Measurements from ENCODE around the gene PPARG. TPM values are rescaled to one million over a fixed set of nuclear protein-coding genes. Genes with fewer than 3 reads are reported as not detected.
A peak's percentile ranks its signal among the peaks of the same experiment; 100 is the strongest.

PPARG gene
- total RNA-seq, 1 experiment from 2014 or later = 7.1 TPM

DNA sequence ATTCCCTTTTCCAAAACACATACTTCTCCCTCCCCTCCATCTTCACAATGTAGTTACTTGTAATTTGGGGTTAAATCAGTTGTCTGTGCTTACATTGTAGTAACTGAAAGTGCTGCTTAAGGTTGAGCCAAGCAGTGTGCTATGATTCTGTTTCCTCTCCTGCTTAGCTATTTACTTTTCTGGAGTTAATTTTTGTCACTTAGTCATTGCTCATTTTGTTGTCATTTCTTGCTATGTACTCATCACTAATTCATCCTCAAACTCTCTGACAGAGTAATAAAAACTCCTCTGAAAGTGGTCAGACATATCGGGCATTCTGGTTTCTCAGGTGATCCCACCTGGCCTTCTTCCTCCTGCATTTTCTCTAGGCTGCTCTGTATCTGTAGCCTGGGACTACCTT, 80.7 kb downstream of the PPARG start:
- no peaks in the 10 kb centered on the region for H3K4me1 Mint-ChIP-seq (ENCODE audit: insufficient read depth, unreplicated experiment)
- no TSS peak for BruUV-seq (replicated peaks)
- no peaks in the 10 kb centered on the region for H3K27me3 Mint-ChIP-seq (ENCODE audit: insufficient read depth, unreplicated experiment)
- no peaks in the 10 kb centered on the region for H3K9me3 Mint-ChIP-seq (ENCODE audit: unreplicated experiment)
- TF ChIP-seq, protein P1, sequence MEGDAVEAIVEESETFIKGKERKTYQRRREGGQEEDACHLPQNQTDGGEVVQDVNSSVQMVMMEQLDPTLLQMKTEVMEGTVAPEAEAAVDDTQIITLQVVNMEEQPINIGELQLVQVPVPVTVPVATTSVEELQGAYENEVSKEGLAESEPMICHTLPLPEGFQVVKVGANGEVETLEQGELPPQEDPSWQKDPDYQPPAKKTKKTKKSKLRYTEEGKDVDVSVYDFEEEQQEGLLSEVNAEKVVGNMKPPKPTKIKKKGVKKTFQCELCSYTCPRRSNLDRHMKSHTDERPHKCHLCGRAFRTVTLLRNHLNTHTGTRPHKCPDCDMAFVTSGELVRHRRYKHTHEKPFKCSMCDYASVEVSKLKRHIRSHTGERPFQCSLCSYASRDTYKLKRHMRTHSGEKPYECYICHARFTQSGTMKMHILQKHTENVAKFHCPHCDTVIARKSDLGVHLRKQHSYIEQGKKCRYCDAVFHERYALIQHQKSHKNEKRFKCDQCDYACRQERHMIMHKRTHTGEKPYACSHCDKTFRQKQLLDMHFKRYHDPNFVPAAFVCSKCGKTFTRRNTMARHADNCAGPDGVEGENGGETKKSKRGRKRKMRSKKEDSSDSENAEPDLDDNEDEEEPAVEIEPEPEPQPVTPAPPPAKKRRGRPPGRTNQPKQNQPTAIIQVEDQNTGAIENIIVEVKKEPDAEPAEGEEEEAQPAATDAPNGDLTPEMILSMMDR (IDR thresholded peaks at IDR 0.05; ENCODE audit: unreplicated experiment) = no peak
- H3K27ac Mint-ChIP-seq (ENCODE audit: low read depth, unreplicated experiment) = no peak overlapping the region
- CTCF ChIA-PET = no interaction called here
- POLR2A ChIA-PET = interaction anchor here (1.3 kb wide), 1 partner anchor 11 kb away, joined by 3 read pairs; no protein-coding TSS in a partner anchor
- DNase-seq (ENCODE audit: unreplicated experiment) = no peak
- no peaks in the 10 kb centered on the region for H3K36me3 Mint-ChIP-seq (ENCODE audit: insufficient read depth, unreplicated experiment)
- H3K4me3 Mint-ChIP-seq (ENCODE audit: unreplicated experiment) = no peak overlapping the region
- intact Hi-C loops (cut with micrococcal nuclease) = no loop called here

DNA sequence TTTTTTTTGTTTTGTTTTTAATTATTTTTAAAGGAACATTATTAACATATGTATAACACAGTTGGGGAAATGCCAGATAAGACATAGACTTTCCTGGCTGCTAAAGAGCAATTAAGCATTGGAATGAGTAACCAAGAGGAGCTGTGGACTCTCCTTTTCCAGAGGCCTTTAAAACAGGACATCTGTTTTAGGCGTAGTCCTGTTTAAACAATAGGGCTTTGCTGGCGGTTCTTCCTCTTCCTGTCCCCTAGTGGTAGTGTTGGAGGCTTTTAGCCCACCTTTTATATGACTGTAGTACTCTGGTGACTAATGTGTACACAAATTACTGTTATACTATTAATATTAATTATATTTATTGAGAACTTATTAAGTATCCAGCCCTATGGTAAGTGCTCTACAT, 81.9 kb downstream of the PPARG start:
- BruUV-seq (replicated peaks) = no TSS peak
- Mint-ChIP-seq H3K9me3 (ENCODE audit: unreplicated experiment) (no peaks in the 10 kb centered on the region), H3K4me1 (ENCODE audit: insufficient read depth, unreplicated experiment) (no peaks in the 10 kb centered on the region), H3K27ac (ENCODE audit: low read depth, unreplicated experiment) (no peak overlapping the region), H3K27me3 (ENCODE audit: insufficient read depth, unreplicated experiment) (no peaks in the 10 kb centered on the region), H3K36me3 (ENCODE audit: insufficient read depth, unreplicated experiment) (no peaks in the 10 kb centered on the region), H3K4me3 (ENCODE audit: unreplicated experiment) (no peak overlapping the region)
- CTCF ChIA-PET = no interaction called here
- TF ChIP-seq, protein P1 (IDR thresholded peaks at IDR 0.05; ENCODE audit: unreplicated experiment) = no peak
- POLR2A ChIA-PET = no interaction called here
- intact Hi-C loops (cut with micrococcal nuclease) = no loop called here
- no peak for DNase-seq (ENCODE audit: unreplicated experiment)

DNA sequence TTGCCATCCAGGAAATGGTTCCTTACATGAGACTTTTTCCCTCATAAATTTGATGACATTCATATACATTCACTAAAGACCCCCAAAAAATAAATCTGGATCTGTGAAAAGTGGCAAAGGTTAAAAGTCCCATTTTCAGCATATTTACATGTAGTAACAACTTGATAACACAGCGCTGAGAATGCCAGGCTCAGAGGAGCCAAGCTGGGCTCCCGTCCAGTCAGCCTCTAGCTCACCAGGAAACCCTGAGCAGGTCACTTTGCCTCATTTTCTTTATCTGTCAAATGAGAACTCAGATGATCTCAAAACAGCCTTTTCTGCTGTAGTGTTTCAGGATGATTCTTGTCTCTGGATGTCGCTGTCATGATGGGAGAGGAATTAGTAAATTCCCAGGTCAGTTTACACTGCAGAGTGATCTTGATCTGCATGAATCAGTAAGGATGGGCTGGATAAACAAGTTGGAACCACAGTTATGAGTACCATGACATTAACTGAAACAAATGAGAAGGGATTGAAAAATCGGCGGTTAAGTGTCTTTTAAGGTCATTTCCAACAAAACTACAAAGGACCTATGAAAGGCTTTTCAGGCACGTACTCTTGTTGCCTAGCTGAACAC, 82.8 kb downstream of the PPARG start:
- TF ChIP-seq, protein P1 (IDR thresholded peaks at IDR 0.05; ENCODE audit: unreplicated experiment) = no peak
- H3K27ac Mint-ChIP-seq (ENCODE audit: low read depth, unreplicated experiment) = no peak overlapping the region
- no peaks in the 10 kb centered on the region for H3K36me3 Mint-ChIP-seq (ENCODE audit: insufficient read depth, unreplicated experiment)
- no peak overlapping the region for H3K4me3 Mint-ChIP-seq (ENCODE audit: unreplicated experiment)
- H3K9me3 Mint-ChIP-seq (ENCODE audit: unreplicated experiment) = no peaks in the 10 kb centered on the region
- H3K27me3 Mint-ChIP-seq (ENCODE audit: insufficient read depth, unreplicated experiment) = no peaks in the 10 kb centered on the region
- CTCF ChIA-PET = interaction anchor here (0.6 kb wide), 1 partner anchor 196 kb away, joined by 3 read pairs; no protein-coding TSS in a partner anchor
- H3K4me1 Mint-ChIP-seq (ENCODE audit: insufficient read depth, unreplicated experiment) = no peaks in the 10 kb centered on the region
- DNase-seq (ENCODE audit: unreplicated experiment) = no peak
- BruUV-seq (replicated peaks) = no TSS peak
- POLR2A ChIA-PET = interaction anchor here (1.0 kb wide), 1 partner anchor 21 kb away, joined by 3 read pairs; no protein-coding TSS in a partner anchor
- intact Hi-C loops (cut with micrococcal nuclease) = no loop called here

DNA sequence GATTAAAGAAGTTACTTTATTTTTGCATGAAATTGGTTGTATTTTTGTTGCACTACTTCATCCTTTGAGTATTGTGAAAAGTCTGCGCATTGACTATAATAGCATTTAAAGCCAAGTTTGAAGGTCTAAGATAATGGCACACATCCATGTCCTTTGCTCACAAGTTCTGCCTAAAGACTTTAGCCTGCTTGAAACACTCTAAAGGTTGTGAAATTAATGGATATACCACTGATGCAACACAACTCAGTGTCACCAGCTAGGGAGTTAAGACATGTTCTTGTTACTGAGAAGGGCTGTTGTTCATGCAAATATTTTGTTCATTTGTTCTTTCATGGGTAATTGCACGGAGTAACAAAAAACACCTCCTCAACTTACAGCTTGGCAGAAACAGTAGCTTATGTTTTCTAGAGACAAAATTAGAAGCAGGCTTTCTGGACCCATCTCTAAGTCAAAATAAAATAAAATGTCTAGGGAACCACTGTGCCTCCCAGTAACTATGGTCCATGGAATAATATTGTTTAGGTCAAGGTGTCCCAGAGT, 83.9 kb downstream of the PPARG start:
- TF ChIP-seq, protein P1 (IDR thresholded peaks at IDR 0.05; ENCODE audit: unreplicated experiment) = no peak
- no peaks in the 10 kb centered on the region for H3K9me3 Mint-ChIP-seq (ENCODE audit: unreplicated experiment)
- H3K4me1 Mint-ChIP-seq (ENCODE audit: insufficient read depth, unreplicated experiment) = no peaks in the 10 kb centered on the region
- H3K27ac Mint-ChIP-seq (ENCODE audit: low read depth, unreplicated experiment) = no peak overlapping the region
- no peak overlapping the region for H3K4me3 Mint-ChIP-seq (ENCODE audit: unreplicated experiment)
- no peaks in the 10 kb centered on the region for H3K36me3 Mint-ChIP-seq (ENCODE audit: insufficient read depth, unreplicated experiment)
- ChIA-PET POLR2A (interaction anchor here (1.0 kb wide), 2 partner anchors 22 to 34 kb away, joined by 3 to 4 read pairs; no protein-coding TSS in a partner anchor), CTCF (interaction anchor here (1.4 kb wide), 1 partner anchor 238 kb away, joined by 5 read pairs; no protein-coding TSS in a partner anchor)
- DNase-seq (ENCODE audit: unreplicated experiment) = peak; percentile 5
- BruUV-seq (replicated peaks) = no TSS peak
- intact Hi-C loops (cut with micrococcal nuclease) = no loop called here
- no peaks in the 10 kb centered on the region for H3K27me3 Mint-ChIP-seq (ENCODE audit: insufficient read depth, unreplicated experiment)

Data from MCF 10A (cell line).